ENCODE measurements around the gene ZNF638.

GRCh38 chr2:71402427-71402826, 70.8 kb downstream of the ZNF638 start:
- TF ChIP-seq CTCF (IDR thresholded peaks at IDR 0.05; ENCODE audit: insufficient read depth, low read length, poor library complexity, severe bottlenecking): no peak
- TF ChIP-seq EZH2phosphoT487 (conservative IDR thresholded peaks at IDR 0.05; ENCODE audit: low read length): no peak
